ENCODE data around the gene KIAA1755. TPM values are rescaled to one million over a fixed set of nuclear protein-coding genes. Genes with fewer than 3 reads are reported as not detected.

Gene KIAA1755
- polyA plus RNA-seq, 1 of the 3 experiments (the other 2 are of a cell fraction) = 0.54 TPM

DNA sequence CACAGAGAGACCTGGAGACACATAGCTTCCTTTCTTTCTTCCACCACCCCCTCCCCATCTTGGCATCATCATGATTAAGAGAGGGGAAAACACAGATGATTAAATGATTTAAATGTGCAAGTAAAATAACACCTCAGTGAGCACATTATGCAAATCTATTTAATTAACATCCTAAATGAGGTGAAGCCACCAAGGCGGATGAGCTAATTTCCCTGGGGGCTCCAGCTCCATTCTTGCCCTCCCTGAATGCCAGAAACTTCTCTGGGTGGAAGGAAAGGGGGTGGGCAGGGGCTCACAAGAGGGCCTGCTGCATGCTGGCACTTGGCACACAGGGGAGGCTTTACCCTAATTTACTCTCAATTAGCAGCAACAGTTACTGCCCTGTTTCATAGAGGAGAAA is 62.9 kb downstream of the KIAA1755 start (continued):
- TF ChIP-seq ZBTB33 (IDR thresholded peaks at IDR 0.05; ENCODE audit: borderline replicate concordance, low read depth) = no peak
- no peak for TF ChIP-seq USF2 (IDR thresholded peaks at IDR 0.05; ENCODE audit: borderline replicate concordance, low read depth, low read length)
- TF ChIP-seq NRF1 (IDR thresholded peaks at IDR 0.05; ENCODE audit: low read depth, low read length) = no peak
- TF ChIP-seq, protein P1, sequence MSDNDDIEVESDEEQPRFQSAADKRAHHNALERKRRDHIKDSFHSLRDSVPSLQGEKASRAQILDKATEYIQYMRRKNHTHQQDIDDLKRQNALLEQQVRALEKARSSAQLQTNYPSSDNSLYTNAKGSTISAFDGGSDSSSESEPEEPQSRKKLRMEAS (IDR thresholded peaks at IDR 0.05; ENCODE audit: low read depth) = no peak
- TF ChIP-seq, protein P2, sequence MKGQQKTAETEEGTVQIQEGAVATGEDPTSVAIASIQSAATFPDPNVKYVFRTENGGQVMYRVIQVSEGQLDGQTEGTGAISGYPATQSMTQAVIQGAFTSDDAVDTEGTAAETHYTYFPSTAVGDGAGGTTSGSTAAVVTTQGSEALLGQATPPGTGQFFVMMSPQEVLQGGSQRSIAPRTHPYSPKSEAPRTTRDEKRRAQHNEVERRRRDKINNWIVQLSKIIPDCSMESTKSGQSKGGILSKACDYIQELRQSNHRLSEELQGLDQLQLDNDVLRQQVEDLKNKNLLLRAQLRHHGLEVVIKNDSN (IDR thresholded peaks at IDR 0.05; ENCODE audit: borderline replicate concordance, low read depth) = no peak
- TF ChIP-seq MEF2A (IDR thresholded peaks at IDR 0.05; ENCODE audit: borderline replicate concordance, low read depth) = no peak

DNA sequence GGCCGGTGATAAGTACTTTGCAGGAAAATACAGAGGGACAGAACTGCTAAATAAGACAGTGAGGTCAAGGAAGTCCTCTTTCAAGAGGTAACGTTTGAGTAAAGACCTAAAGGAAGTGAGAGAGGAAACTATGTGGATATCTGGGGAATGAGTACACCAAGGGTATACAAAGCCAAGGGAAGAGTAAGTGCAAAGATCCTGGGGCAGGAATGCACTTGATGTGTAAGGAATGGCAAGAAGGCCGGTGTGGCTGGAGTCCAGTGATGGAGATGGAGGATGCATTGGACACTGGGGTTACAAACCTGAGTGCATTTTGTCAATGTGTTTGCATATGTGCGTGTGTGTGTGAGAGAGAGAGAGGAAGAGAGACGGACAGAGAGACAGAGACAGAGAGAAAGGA is 63.3 kb downstream of the KIAA1755 start:
- Histone ChIP-seq H2AFZ (ENCODE audit: low read depth) (no peak overlapping the region), H3K27me3 (ENCODE audit: insufficient read depth) (no peaks in the 10 kb centered on the region), H3K9ac (no peak overlapping the region), H4K20me1 (ENCODE audit: insufficient read depth) (no peaks in the 10 kb centered on the region), H3K79me2 (ENCODE audit: insufficient read depth) (no peaks in the 10 kb centered on the region), H3K27ac (ENCODE audit: low read depth in 2 of 2, low read length in 1 of 2) (no peak overlapping the region), H3K4me1 (ENCODE audit: control insufficient read depth in 1 of 2, insufficient read depth in 2 of 2, low read depth in 1 of 2, low read length in 1 of 2) (peaks cover 0 to 5% of the 10 kb centered on the region in 2 experiments; a peak in 1 of 4 replicates), H3K9me3 (no peaks in the 10 kb centered on the region), H3F3A (replicated peaks; ENCODE audit: insufficient read depth) (peaks cover 6% of the 10 kb centered on the region), H3K4me2 (no peak overlapping the region), H3K36me3 (replicated peaks in 1 of 2; ENCODE audit: control insufficient read depth in 1 of 2, insufficient read depth in 2 of 2, low read length in 1 of 2) (no peaks in the 10 kb centered on the region), H3K9me2 (no peaks in the 10 kb centered on the region), H3K4me3 (ENCODE audit: low read depth in 2 of 2, low read length in 1 of 2) (no peak overlapping the region)
- CTCF ChIA-PET = interaction anchor here (0.8 to 16.4 kb wide), 7 partner anchors 8 to 140 kb away, joined by 3 to 148 read pairs (median 6); no protein-coding TSS in a partner anchor
- DNase-seq = no peak
- POLR2A ChIA-PET = no interaction called here
- WGBS (ENCODE audit: low lambda C conversion rate) = 88% methylated on average over 5 of the region's 5 CpGs
- TF ChIP-seq FOXM1 (IDR thresholded peaks at IDR 0.05; ENCODE audit: low read depth) (no peak), EP300 (IDR thresholded peaks at IDR 0.05; ENCODE audit: borderline replicate concordance in 1 of 2, low read depth in 1 of 2, low read length in 1 of 2) (no peak), RFX5 (IDR thresholded peaks at IDR 0.05; ENCODE audit: low read length) (no peak), RAD21 (IDR thresholded peaks at IDR 0.05; ENCODE audit: low read length) (no peak), EZH2phosphoT487 (IDR thresholded peaks at IDR 0.05; ENCODE audit: borderline replicate concordance, low read depth) (no peak), YY1 (IDR thresholded peaks at IDR 0.05; ENCODE audit: low read depth) (no peak)
- TF ChIP-seq, protein P2 (IDR thresholded peaks at IDR 0.05; ENCODE audit: borderline replicate concordance, low read depth) = no peak

Measured in SK-N-SH (cell line).